Erythroblast (primary cell): ENCODE results near the gene CYTH1.

Experiments
- DNase-seq, 2 experiments: peaks; one replicate each; lab custom pipeline; 2025; lab: John Stamatoyannopoulos, UW
- GATA1 ChIP-seq: IDR thresholded peaks from 2 replicates; pipeline ENCODE4 v1.6.1; 2011; ENCODE audit warnings: low read depth, mild to moderate bottlenecking, control low read depth, low read length, moderate library complexity
- POLR2A ChIP-seq: IDR thresholded peaks from 2 replicates; pipeline ENCODE4 v1.6.1; 2011; ENCODE audit warnings: mild to moderate bottlenecking, low read length

The CYTH1 gene

DNA sequence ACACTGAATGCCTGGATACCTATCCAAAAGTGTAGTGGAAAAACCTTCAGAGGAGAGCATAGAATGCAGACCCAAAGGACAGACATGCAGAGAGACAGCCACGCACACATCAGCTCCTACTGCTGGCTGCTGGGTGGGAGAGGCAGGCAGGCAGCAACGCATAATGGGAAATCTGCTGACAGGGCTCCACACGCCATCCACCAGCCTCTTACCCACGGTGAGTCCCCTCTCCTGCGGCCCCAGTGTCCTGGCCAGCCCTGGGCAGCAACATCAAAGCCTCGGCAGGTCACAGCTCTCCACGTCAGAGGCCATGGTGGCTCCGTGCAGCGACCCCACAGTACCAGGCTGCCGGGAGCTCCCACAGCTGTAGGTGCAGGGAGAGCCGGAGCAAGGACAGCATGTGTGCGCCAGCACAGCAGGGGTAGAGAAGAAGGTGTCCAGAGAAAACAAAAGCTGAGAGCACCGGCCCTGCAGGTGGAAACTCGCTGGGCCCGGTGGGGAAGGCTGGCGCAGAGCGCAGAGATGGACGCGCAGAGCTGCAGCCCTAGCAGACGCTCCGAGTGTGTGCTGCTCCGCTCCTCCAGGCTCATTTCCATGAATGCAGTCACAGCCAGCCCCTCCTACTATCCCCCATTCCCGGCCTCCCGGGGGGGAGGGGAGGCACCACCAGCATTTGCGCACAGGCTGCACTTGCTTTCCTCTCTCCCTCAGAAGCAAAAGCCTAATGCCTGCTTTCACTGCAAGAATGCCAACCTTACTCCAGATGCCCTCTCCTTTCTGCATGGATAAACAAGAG lies 58.9 kb downstream of the CYTH1 start:
- TF ChIP-seq POLR2A, result no peak
- no peak for TF ChIP-seq GATA1
- DNase-seq, result no peak

GRCh38 chr17:78722246-78722761 lies 59.8 kb downstream of the CYTH1 start:
- no peak for DNase-seq
- TF ChIP-seq POLR2A, result no peak
- TF ChIP-seq GATA1, result no peak

GRCh38 chr17:78719630-78720298 lies 62.3 kb downstream of the CYTH1 start:
- TF ChIP-seq GATA1 (no peak), POLR2A (no peak)
- DNase-seq, result no peak

DNA sequence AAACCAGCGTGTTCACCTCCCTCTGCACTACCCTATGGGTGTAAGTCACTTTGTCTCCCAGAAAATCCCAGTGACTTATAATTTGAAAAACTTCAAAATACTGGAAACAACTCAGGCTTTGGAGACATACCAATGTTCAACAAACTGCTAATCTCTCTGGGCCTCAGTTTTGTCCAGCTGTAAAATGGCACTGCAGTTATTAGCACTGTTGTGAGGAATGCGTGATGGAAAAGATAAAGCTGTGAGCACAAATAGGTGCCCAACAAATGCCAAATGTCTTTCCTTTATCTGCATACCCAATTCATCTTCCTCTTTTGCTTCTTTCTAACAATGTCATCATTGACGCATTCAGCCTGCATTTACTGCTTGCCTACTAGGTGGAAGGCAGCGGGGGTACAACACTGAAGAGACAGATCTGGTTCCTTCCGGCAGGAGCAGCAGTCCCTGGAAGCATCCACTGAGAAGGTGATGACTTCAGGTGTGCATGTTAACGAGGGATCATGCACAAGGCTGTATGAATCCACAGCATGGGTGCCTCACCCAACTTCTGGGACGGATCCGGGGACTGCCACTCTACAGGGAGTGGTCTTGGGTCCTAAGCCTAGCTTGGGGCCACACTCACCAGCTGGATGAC lies 63.4 kb downstream of the CYTH1 start:
- TF ChIP-seq GATA1, result no peak
- no peak for TF ChIP-seq POLR2A
- DNase-seq, result no peak

DNA sequence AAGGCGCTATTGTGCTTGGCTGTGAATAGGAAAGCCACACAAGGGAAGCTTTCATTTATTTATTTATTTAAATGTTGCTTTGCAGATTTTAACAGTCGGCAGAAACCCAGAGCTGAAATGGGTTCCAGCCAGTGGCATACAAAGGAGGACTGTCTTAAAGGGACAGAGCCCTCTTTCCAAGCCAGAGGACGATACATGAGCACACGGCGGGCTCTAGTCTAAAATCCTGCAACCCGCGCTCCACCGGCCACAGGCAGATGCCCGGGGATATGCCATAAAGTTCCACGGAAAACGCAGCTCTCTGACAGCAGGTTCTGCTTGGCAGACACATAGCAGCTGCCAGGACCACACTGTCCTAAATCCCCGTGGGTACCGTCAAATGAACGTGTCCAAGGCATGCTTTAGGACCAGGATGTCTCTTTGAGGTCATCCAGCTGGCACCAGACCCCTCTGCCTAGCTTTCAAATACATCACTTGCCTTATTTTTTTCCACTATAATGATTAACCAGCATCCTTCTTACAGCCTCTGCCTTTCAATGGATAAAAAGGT lies 64.6 kb downstream of the CYTH1 start:
- TF ChIP-seq GATA1, result no peak
- no peak for TF ChIP-seq POLR2A
- DNase-seq, result no peak

- DNase-seq, result no peak
- TF ChIP-seq POLR2A, result no peak
- TF ChIP-seq GATA1, result no peak
Observed at GRCh38 chr17:78716814-78717393, 65.2 kb downstream of the CYTH1 start.

GRCh38 chr17:78716292-78716691 lies 65.8 kb downstream of the CYTH1 start:
- no peak for TF ChIP-seq POLR2A
- TF ChIP-seq GATA1, result no peak
- no peak for DNase-seq

GRCh38 chr17:78715876-78716275 lies 66.2 kb downstream of the CYTH1 start:
- DNase-seq, result no peak
- TF ChIP-seq POLR2A (no peak), GATA1 (no peak)

GRCh38 chr17:78715000-78715771 lies 66.9 kb downstream of the CYTH1 start:
- TF ChIP-seq POLR2A, result no peak
- TF ChIP-seq GATA1, result no peak
- DNase-seq, result no peak

DNA sequence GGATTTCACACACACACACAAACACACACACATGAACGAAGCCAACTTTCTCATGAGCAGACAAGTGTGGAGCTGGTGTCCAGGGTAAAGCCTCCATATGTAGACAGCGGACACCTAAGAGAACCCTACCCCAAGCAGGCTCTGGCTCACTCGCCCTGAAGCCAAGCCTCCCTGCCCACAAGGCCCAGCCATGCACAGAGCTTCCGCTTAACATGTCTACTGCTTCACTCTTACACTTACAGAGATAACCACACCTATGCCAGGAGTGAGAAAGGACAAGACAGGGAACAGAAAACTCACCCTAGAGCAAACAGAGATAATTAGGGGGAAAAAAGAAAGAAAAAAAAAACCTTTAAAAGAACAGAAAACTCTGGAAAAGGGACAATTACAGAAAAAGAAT lies 67.5 kb downstream of the CYTH1 start:
- DNase-seq, result no peak
- no peak for TF ChIP-seq GATA1
- no peak for TF ChIP-seq POLR2A

DNA sequence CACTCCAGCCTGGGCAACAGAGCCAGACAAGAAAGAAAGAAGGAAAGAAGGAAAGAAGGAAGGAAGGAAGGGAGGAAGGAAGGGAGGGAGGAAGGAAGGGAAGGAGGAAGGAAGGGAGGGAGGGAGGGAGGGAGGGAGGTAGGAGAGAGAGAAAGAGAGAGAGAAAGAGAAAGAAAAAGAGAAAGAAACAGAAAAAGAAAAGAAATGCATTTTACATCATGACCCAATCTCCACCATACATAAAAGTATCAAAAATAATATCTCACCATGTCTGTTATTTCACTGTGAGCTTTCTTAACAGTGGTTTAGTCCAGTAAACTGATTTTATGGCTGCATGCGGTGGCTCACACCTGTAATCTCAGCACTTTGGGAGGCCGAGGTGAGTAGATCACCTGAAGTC lies 70.0 kb downstream of the CYTH1 start:
- DNase-seq, result no peak
- no peak for TF ChIP-seq POLR2A
- no peak for TF ChIP-seq GATA1

- no peak for DNase-seq
- TF ChIP-seq POLR2A (no peak), GATA1 (no peak)
Observed at GRCh38 chr17:78710607-78711006, 71.5 kb downstream of the CYTH1 start.
